ENCODE data around the gene PEDS1. TPM values are rescaled to one million over a fixed set of nuclear protein-coding genes. Genes with fewer than 3 reads are reported as not detected.
"Not testable (repeated sequence)": the region's sequence is repeated elsewhere in the genome, so short reads cannot be mapped to it uniquely, and the experiment has no call there.

Gene PEDS1
- total RNA-seq, 2 experiments from 2014 or later, result 27.9 to 31.3 TPM

DNA sequence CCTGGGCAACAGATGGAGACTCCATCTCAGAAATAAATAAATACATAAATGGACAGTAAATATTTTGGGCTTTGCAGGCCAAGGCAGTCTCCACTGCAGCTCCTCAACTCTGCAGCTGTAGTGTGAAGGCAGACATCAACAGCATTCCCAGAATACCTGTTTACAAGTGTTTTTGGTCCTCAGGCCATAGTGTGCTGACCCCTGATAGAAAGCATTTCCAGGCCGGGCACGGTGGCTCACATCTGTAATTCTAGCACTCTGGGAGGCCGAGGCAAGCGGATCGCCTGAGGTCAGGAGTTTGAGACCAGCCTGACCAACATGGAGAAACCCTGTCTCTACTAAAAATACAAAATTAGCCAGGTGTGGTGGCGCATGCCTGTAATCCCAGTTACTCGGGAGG, 18.4 kb downstream of the PEDS1 start:
- H3K4me3 Mint-ChIP-seq, H3K4me1 Mint-ChIP-seq, DNase-seq, H3K27me3 Mint-ChIP-seq, H3K27ac Mint-ChIP-seq, H3K9me3 Mint-ChIP-seq, POLR2A ChIA-PET: not testable (repeated sequence)
- H3K36me3 Mint-ChIP-seq (ENCODE audit: low read depth), result peaks cover 26% of the 10 kb centered on the region
- CTCF ChIA-PET, result interaction anchor here (0.6 to 1.1 kb wide), 4 partner anchors 15 to 195 kb away, joined by 3 read pairs; no protein-coding TSS in a partner anchor

DNA sequence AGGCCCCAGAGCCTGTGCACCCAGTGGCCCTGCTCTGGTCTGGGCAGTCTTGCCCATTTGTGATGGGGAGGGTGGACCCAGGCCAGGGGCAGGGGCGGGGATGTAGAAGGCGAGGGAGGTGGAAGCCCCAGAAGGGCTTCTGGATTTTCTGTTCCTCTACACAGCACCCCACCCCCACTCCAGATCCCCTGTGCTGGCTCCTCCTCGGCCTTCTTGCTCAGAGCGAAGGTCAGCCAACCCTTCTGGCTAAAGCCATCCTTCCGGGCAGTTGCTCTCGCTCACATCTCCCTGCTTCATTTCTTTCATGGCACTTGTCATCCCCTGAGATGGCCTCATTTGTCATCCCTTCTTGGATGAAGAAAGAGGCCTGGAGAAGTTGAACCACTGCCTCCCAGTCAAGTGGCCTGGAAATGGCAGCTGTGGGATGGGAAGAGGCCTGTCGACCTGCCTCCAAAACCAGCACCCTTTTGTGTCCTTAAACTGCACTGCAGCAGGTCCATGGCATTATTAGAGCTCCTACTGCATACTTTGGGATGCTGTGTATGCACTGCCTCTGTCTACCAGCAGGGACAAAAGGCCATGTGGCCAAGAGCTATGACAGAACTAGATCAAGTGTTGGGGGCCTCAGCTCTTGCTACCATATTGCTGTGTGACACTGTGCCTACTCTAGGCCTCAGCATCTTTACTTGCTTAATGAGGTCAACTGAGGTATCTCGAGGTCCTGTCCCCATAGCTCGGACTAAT, 19.9 kb downstream of the PEDS1 start:
- no peaks in the 10 kb centered on the region for H3K27me3 Mint-ChIP-seq

DNA sequence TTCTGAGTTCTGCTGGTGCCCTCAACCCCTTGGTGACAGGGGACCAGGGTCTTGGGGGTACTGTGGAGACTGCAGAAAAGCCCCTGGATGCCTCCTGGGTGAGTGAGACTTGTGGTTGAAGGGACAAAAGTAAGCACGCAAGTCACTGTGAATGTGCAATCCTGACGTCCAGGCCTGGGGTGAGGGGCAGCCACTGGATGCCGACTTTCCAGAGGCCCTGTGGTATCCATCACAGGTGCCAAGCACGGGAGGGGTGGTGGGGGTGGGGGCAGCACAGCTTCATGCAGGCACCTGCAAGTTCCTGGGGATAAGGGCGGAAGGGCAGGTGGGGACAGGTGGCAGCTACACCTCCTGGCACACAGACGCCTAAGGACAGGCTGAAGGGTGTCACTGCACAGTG, 20.5 kb downstream of the PEDS1 start:
- ChIA-PET POLR2A (no interaction called here), CTCF (interaction anchor here (1.2 to 2.1 kb wide), 3 partner anchors 12 to 20 kb away, joined by 3 to 8 read pairs (median 7); no protein-coding TSS in a partner anchor)
- DNase-seq, result no peak
- Mint-ChIP-seq H3K4me3 (no peak overlapping the region), H3K27me3 (no peaks in the 10 kb centered on the region), H3K9me3 (no peaks in the 10 kb centered on the region), H3K36me3 (ENCODE audit: low read depth) (peaks cover 38% of the 10 kb centered on the region), H3K27ac (no peak overlapping the region), H3K4me1 (peaks cover 5% of the 10 kb centered on the region)

More for the DNA sequence above, 19.9 kb downstream of the PEDS1 start:
- Mint-ChIP-seq H3K36me3 (ENCODE audit: low read depth) (peaks cover 35% of the 10 kb centered on the region), H3K9me3 (no peaks in the 10 kb centered on the region), H3K27ac (no peak overlapping the region), H3K4me1 (peaks cover 5% of the 10 kb centered on the region), H3K4me3 (no peak overlapping the region)
- ChIA-PET POLR2A (interaction anchor here (0.6 kb wide), 1 partner anchor 19 kb away, joined by 3 read pairs; no protein-coding TSS in a partner anchor), CTCF (interaction anchor here (0.6 to 2.0 kb wide), 5 partner anchors 11 to 77 kb away, joined by 3 to 8 read pairs (median 5); no protein-coding TSS in a partner anchor)
- DNase-seq, result no peak

DNA sequence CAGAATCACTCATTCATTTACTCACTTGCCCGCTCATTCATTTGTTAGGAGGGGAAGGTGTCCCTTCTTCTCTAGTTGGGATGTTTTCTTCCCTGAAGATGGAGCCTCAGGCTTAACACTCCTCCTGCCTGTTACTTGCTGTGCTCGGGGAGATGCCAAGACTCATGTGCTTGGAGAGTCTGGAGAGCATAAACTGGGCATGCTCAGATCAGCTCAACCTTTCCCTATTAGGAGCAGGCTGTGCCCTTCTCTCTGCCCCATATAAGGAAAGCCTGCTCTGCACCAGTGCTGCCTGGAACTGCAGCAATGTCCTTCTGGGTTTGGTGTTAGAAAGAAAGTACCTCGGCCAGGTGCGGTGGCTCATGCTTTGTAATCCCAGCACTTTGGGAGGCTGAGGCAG, 22.5 kb downstream of the PEDS1 start:
- H3K4me3 Mint-ChIP-seq, result no peak overlapping the region
- ChIA-PET CTCF (interaction anchor here (0.9 to 2.1 kb wide), 2 partner anchors 10 to 22 kb away, joined by 3 to 7 read pairs; partner anchors contain the start of gene PEDS1), POLR2A (no interaction called here)
- no peaks in the 10 kb centered on the region for H3K9me3 Mint-ChIP-seq
- H3K36me3 Mint-ChIP-seq (ENCODE audit: low read depth), result peaks cover 47% of the 10 kb centered on the region
- DNase-seq, result no peak
- no peak overlapping the region for H3K27ac Mint-ChIP-seq
- H3K4me1 Mint-ChIP-seq, result peaks cover 9% of the 10 kb centered on the region
- no peaks in the 10 kb centered on the region for H3K27me3 Mint-ChIP-seq

DNA sequence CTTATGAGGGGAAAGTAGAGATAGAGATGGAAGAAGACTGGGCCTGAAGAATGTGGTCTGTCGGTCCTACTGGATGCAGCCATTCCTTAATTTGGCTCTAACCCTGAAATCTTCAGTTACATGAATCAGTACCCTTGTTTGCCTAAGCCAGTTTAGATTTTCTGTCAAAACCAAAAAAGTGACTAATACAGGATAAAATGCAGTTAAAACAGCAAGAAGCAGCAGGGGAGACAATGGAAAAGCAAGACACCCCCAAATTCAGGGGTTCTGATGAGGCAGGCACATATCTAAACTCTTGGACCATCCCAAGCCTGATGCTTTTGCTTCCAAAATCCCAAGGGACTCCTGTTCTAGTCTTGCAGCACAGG, 23.2 kb downstream of the PEDS1 start:
- Mint-ChIP-seq H3K4me3 (no peak overlapping the region), H3K9me3 (no peaks in the 10 kb centered on the region), H3K27ac (no peak overlapping the region), H3K4me1 (peaks cover 9% of the 10 kb centered on the region), H3K36me3 (ENCODE audit: low read depth) (peaks cover 47% of the 10 kb centered on the region), H3K27me3 (no peaks in the 10 kb centered on the region)
- ChIA-PET POLR2A (no interaction called here), CTCF (interaction anchor here (0.9 to 1.8 kb wide), 2 partner anchors 9 to 23 kb away, joined by 3 to 5 read pairs; partner anchors contain the start of gene PEDS1)
- no peak for DNase-seq

DNA sequence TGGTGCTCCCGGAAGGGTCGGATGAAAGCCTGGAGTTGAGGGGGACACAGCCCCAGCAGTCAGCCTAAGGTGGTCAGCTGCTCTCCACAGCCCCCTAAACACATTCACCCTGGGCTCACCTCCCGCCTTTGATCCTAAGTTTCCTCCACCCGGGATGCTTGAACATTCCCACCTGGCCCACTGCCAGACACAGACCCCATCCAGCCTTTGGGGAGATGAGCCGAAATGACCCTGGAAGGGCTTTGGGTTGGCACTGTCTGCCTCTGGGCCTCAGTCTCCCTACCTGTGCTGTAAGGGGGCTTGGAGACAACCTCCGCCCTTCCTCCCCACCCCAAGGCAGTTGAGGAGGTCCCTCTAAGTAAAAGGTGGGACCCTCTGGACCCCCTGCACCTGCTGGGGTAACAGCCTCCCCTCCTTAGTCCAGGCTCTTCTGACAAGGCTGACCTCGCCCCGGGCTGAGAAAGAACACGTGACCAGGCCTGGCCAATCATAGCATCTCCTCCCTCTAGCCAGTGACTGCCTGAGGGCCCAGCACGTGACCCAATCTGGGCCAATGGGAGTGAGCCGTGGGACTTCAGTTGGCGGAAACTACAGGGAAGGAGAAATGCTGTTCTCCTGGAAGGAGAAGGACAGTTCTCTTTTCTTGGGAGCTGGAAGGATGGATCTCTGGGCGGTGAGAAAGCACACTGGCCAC, 23.7 kb downstream of the PEDS1 start:
- Mint-ChIP-seq H3K4me1 (peaks cover 9% of the 10 kb centered on the region), H3K27ac (no peak overlapping the region), H3K27me3 (no peaks in the 10 kb centered on the region), H3K4me3 (no peak overlapping the region), H3K36me3 (ENCODE audit: low read depth) (peaks cover 52% of the 10 kb centered on the region), H3K9me3 (no peaks in the 10 kb centered on the region)
- DNase-seq, result no peak
- ChIA-PET CTCF (interaction anchor here (1.8 kb wide), 1 partner anchor 9 kb away, joined by 5 read pairs; no protein-coding TSS in a partner anchor), POLR2A (no interaction called here)

DNA sequence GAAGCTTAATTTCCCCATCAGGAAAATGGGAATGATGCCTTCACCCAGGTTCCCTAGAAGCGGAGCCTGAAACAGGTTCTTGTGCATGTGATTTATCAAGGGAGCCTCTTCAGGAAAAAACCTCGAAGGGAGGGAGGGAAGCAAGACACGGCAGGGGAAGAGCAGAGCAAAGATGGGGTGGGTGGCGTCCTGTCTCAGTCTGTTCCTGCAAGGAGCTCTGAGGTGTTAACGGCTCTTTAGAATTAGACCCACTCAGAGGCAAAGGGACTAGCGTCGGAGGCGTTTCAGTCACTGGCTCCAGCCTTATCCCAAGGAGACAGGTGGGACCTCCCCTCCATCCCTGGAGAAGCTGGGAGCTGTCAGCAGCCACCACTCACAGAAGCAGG, 25.0 kb downstream of the PEDS1 start:
- no peaks in the 10 kb centered on the region for H3K27me3 Mint-ChIP-seq
- ChIA-PET POLR2A (no interaction called here), CTCF (interaction anchor here (0.6 kb wide), 1 partner anchor 418 kb away, joined by 4 read pairs; no protein-coding TSS in a partner anchor)
- no peaks in the 10 kb centered on the region for H3K9me3 Mint-ChIP-seq
- no peak overlapping the region for H3K4me3 Mint-ChIP-seq
- peaks cover 9% of the 10 kb centered on the region for H3K4me1 Mint-ChIP-seq
- no peak overlapping the region for H3K27ac Mint-ChIP-seq
- no peak for DNase-seq
- peaks cover 64% of the 10 kb centered on the region for H3K36me3 Mint-ChIP-seq (ENCODE audit: low read depth)

DNA sequence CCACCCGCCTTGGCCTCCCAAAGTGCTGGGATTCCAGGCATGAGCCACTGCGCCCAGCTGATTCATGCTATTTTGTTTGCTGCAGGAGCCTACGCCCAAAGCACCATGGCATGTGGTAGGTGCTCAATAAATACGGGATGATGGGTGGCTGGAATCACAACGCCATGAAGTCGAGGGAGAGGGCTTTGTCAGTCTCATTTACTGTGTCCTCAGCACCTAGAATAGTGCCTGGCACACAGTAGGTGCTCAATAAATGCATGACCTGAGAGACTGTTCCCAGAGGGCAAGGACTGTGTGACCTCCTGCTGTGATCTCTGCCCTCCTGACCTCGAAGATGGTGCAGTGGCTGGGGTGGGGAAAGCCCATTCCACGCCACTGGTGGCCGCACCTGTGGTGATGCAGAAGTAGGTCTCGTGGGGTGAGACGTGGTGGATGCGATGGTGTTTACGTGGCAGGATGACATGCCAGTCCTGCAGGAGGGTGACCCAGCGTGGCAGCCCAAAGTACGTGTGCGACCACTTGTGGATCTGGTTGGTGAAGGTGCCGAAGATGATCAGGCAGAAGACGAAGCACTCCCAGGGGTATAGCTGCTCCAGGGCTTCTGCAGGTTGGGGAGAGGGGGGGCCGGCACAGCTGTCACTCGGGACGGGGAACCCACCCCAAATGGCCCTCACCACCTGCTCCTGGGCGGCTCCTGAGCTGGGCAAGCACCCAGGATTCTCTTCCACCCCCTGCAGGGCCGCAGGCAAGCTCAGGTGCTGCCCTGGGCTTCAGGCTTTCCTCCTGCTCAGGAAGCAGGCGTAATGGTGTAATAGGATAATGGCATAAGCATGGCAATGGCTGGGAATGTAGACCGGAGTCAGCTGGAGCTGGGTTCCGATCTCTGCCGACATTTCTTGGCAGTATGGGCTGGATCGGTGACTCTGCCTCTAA, 25.7 kb downstream of the PEDS1 start:
- Mint-ChIP-seq H3K27ac (no peak overlapping the region), H3K4me3 (no peak overlapping the region), H3K27me3 (no peaks in the 10 kb centered on the region), H3K9me3 (no peaks in the 10 kb centered on the region), H3K36me3 (ENCODE audit: low read depth) (peaks cover 69% of the 10 kb centered on the region), H3K4me1 (peaks cover 9% of the 10 kb centered on the region)
- DNase-seq, result no peak
- POLR2A ChIA-PET, result no interaction called here
- CTCF ChIA-PET, result interaction anchor here (1.8 kb wide), 1 partner anchor 41 kb away, joined by 6 read pairs; no protein-coding TSS in a partner anchor

DNA sequence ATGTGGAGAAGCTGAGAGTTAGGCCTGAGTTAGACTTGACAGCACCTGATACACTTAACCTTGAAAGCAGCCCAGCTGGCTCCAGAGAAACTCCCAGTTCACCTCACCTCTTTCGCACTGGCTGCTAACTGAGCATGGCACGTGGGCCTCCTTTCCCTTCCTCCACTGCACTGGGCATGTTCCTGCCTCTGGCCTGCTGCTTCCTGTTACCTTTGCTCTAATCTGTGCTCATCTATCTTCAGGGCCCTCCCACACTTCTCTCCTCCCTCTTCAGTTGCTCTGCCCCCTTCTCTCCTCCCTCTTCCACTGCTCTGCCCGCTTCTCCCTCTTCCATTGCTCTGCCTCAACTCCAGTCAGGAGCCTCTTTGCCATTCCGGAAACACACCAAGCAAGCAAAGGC, 26.9 kb downstream of the PEDS1 start:
- peak overlapping the region; percentile 82 for H3K27ac Mint-ChIP-seq
- CTCF ChIA-PET, result interaction anchor here (0.7 to 1.8 kb wide), 2 partner anchors 42 to 125 kb away, joined by 3 to 6 read pairs; no protein-coding TSS in a partner anchor
- POLR2A ChIA-PET, result no interaction called here
- H3K9me3 Mint-ChIP-seq, result no peaks in the 10 kb centered on the region
- peaks cover 6% of the 10 kb centered on the region for H3K4me1 Mint-ChIP-seq
- peaks cover 71% of the 10 kb centered on the region for H3K36me3 Mint-ChIP-seq (ENCODE audit: low read depth)
- no peaks in the 10 kb centered on the region for H3K27me3 Mint-ChIP-seq
- H3K4me3 Mint-ChIP-seq, result no peak overlapping the region
- DNase-seq, result no peak

DNA sequence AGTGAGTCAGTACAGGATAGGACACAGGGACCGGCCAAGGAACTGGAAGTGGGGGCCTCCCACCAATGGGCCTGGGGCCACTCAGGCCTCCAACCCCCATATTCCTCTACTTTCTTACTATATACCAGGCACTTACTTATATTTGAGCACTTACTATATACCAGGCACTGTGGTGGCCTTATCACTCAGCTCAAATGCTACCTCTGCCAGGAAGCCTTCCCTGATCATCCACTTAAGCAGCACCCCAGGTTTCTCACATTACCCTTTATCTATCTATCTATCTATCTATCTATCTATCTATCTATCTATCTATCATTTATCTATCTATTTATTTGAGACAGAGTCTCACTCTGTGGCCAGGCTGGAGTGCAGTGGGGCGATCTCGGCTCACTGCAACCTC, 28.2 kb downstream of the PEDS1 start:
- CTCF ChIA-PET, result interaction anchor here (0.5 kb wide), 1 partner anchor 1491 kb away, joined by 3 read pairs; no protein-coding TSS in a partner anchor
- peaks cover 9% of the 10 kb centered on the region for H3K4me1 Mint-ChIP-seq
- POLR2A ChIA-PET, result no interaction called here
- no peaks in the 10 kb centered on the region for H3K9me3 Mint-ChIP-seq
- no peak for DNase-seq
- H3K27ac Mint-ChIP-seq, result no peak overlapping the region
- peaks cover 59% of the 10 kb centered on the region for H3K36me3 Mint-ChIP-seq (ENCODE audit: low read depth)
- no peak overlapping the region for H3K4me3 Mint-ChIP-seq
- H3K27me3 Mint-ChIP-seq, result no peaks in the 10 kb centered on the region

DNA sequence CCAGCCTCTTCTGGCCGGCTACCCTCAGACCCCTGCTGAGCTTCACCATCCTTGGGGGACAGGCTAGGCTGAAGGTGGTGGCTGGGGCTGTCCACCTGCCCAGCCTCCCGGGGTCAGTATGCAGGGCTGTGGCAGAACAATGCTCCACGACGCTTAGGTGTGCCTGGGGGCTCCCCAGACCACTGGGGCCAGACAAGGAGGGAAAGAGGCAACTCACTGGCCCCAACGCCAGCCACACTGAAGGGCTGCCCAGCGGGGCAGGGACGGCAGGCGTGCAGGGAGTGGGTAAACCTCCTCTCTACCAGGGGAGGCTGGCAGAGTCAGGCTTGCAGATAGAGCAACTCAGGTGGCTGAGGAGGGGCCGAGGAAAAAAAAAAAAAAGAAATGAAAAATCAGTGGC, 29.0 kb downstream of the PEDS1 start:
- Mint-ChIP-seq H3K4me1 (peaks cover 9% of the 10 kb centered on the region), H3K36me3 (ENCODE audit: low read depth) (peaks cover 55% of the 10 kb centered on the region), H3K27me3 (no peaks in the 10 kb centered on the region), H3K27ac (no peak overlapping the region), H3K9me3 (no peaks in the 10 kb centered on the region), H3K4me3 (no peak overlapping the region)
- ChIA-PET CTCF (interaction anchor here (1.0 kb wide), 1 partner anchor 55 kb away, joined by 3 read pairs; no protein-coding TSS in a partner anchor), POLR2A (no interaction called here)
- no peak for DNase-seq

DNA sequence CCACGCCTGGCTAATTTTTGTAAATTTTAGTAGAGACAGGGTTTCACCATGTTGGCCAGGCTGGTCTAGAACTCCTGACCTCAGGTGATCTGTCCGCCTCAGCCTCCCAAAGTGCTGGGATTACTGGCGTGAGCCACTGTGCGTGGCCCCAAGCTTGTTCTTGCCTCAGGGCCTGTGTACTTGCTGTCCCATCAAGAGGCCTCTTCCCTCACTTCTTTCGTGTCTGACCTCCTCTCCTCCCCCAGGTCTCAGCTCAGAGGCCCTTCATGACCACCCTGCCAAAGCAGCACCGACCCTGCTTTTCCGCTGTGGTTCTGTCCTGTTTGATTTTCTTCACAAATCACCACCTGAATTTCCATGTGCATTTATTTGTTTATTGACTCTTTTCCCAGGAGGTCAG, 30.1 kb downstream of the PEDS1 start:
- Mint-ChIP-seq H3K4me1 (peaks cover 9% of the 10 kb centered on the region), H3K9me3 (no peaks in the 10 kb centered on the region), H3K36me3 (ENCODE audit: low read depth) (peaks cover 48% of the 10 kb centered on the region), H3K27me3 (no peaks in the 10 kb centered on the region), H3K4me3 (no peak overlapping the region), H3K27ac (no peak overlapping the region)
- DNase-seq, result no peak
- ChIA-PET POLR2A (interaction anchor here (0.5 kb wide), 1 partner anchor 43 kb away, joined by 3 read pairs; no protein-coding TSS in a partner anchor), CTCF (interaction anchor here (0.6 to 1.6 kb wide), 6 partner anchors 10 to 56 kb away, joined by 3 to 7 read pairs (median 4); partner anchors contain the start of gene PEDS1)
